A549 (cell line): ENCODE data around the gene ALG10. TPM values are rescaled to one million over a fixed set of nuclear protein-coding genes. Genes with fewer than 3 reads are reported as not detected.
"Not testable (repeated sequence)": the region's sequence is repeated elsewhere in the genome, so short reads cannot be mapped to it uniquely, and the experiment has no call there.

Experiments
- ATAC-seq, 2 experiments: fragments of 200-7000 bp in 1 of 2; fragments of >200 bp in 1 of 2; cut with Nextera tagmentation in 1 of 2; cut with Tn5 transposase in 1 of 2; 3 replicates each; pipeline versions ENCODE4 v1.8.0 to v1.9.1; 2018 to 2020; ENCODE audit warnings: mild to moderate bottlenecking in 1 of 2, moderate library complexity in 1 of 2
- CTCF ChIA-PET: fragments of 300-600 bp; sonication (Branson Sonifier 250); formaldehyde crosslinking; extraction: SDS; loops from one replicate; lab custom pipeline; 2021; ENCODE audit warnings: antibody characterized with exemption, inconsistent platforms; lab: Yijun Ruan, JAX
- POLR2A ChIA-PET: fragments of 350-600 bp; formaldehyde crosslinking; extraction: SDS; loops from one replicate; lab custom pipeline; 2021; ENCODE audit warnings: antibody characterized with exemption, inconsistent platforms; lab: Yijun Ruan, JAX
- DNase-seq, 2 experiments: peaks; one replicate each; pipeline versions ENCODE4 v3.0.0 to v3.0.0-alpha.2; 2011 to 2016; ENCODE audit warnings: low read depth in 1 of 2, low spot score in 1 of 2
- FAIRE-seq: peaks from 2 replicates; lab custom pipeline; 2011; peaks lifted over from hg19 to GRCh38; lab: Jason Lieb, UNC
- H3K27ac ChIP-seq, 2 experiments: fragments of >200 bp; sonication (Bioruptor Twin); formaldehyde crosslinking; 3 replicates each; pipeline ENCODE4 v1.5.1; 2016 to 2017
- H3K4me1 ChIP-seq: fragments of >200 bp; sonication (Bioruptor Twin); formaldehyde crosslinking; 3 replicates; pipeline ENCODE4 v1.6.1; 2016
- H3K4me2 ChIP-seq: fragments of >200 bp; sonication (Bioruptor Twin); formaldehyde crosslinking; 3 replicates; pipeline ENCODE4 v1.6.1; 2016
- H3K4me3 ChIP-seq: fragments of >200 bp; sonication (Bioruptor Twin); formaldehyde crosslinking; 3 replicates; pipeline ENCODE4 v1.5.1; 2016
- H3K9me3 ChIP-seq: fragments of >200 bp; sonication (Bioruptor Twin); formaldehyde crosslinking; 3 replicates; pipeline ENCODE4 v1.6.1; 2016
- BCL3 ChIP-seq: fragments of >200 bp; sonication (Bioruptor Twin); formaldehyde crosslinking; IDR thresholded peaks from 3 replicates; pipeline ENCODE4 v1.6.1; 2016
- CBX8 ChIP-seq: fragments of 200-600 bp; sonication (generic); IDR thresholded peaks from 2 replicates; pipeline ENCODE4 v1.6.1; 2016
- E2F6 ChIP-seq: IDR thresholded peaks from 2 replicates; pipeline ENCODE4 v1.6.1; 2012; ENCODE audit warnings: low read depth, borderline replicate concordance
- EP300 ChIP-seq, 2 experiments: fragments of >200 bp; sonication (Bioruptor Twin); formaldehyde crosslinking; IDR thresholded peaks; 2 replicates in 1 of 2; 3 replicates in 1 of 2; pipeline ENCODE4 v1.6.1; 2016 to 2017
- ESRRA ChIP-seq: fragments of 150-350 bp; IDR thresholded peaks from 2 replicates; pipeline ENCODE4 v1.6.1; 2014; ENCODE audit warnings: mild to moderate bottlenecking, low read length, borderline replicate concordance
- FOSL2 ChIP-seq, 2 experiments: fragments of 450-650 bp in 1 of 2; fragments of >200 bp in 1 of 2; sonication (Bioruptor Twin) in 1 of 2; formaldehyde crosslinking; IDR thresholded peaks; 2 replicates each; pipeline versions ENCODE4 v1.5.0 to v1.6.1; 2016 to 2020; ENCODE audit warnings: mild to moderate bottlenecking in 1 of 2, moderate library complexity in 1 of 2
- FOXS1 ChIP-seq: fragments of 250-450 bp; sonication (Bioruptor Pico); IDR thresholded peaks from 2 replicates; pipeline ENCODE4 v1.5.0; 2020; ENCODE audit warnings: mild to moderate bottlenecking, moderate library complexity
- HDAC2 ChIP-seq: fragments of 200-600 bp; sonication (generic); IDR thresholded peaks from 2 replicates; pipeline ENCODE4 v1.6.1; 2016
- HEYL ChIP-seq: fragments of 250-450 bp; sonication (Bioruptor Pico); IDR thresholded peaks from 2 replicates; pipeline ENCODE4 v1.8.0; 2021; ENCODE audit warnings: mild to moderate bottlenecking, moderate library complexity
- HOXB13 ChIP-seq: fragments of 250-450 bp; sonication (Bioruptor Pico); IDR thresholded peaks from 2 replicates; pipeline ENCODE4 v1.5.0; 2020; ENCODE audit warnings: low read depth, mild to moderate bottlenecking, moderate library complexity
- HOXB5 ChIP-seq: fragments of 250-450 bp; sonication (Bioruptor Pico); IDR thresholded peaks from 2 replicates; pipeline ENCODE4 v1.5.0; 2020; ENCODE audit warnings: mild to moderate bottlenecking, moderate library complexity
- JUNB ChIP-seq: fragments of >200 bp; sonication (Bioruptor Twin); formaldehyde crosslinking; IDR thresholded peaks from 2 replicates; pipeline ENCODE4 v1.6.1; 2016
- KDM1A ChIP-seq: fragments of 200-600 bp; sonication (generic); IDR thresholded peaks from 2 replicates; pipeline ENCODE4 v1.6.1; 2016; ENCODE audit warnings: low read depth, mild to moderate bottlenecking
- NFE2L2 ChIP-seq: fragments of 150-350 bp; conservative IDR thresholded peaks from 2 replicates; pipeline ENCODE4 v1.6.1; 2014; ENCODE audit warnings: low read length
- NPAS2 ChIP-seq: fragments of 250-450 bp; sonication (Bioruptor Pico); IDR thresholded peaks from 2 replicates; pipeline ENCODE4 v1.8.0; 2022; ENCODE audit warnings: mild to moderate bottlenecking, moderate library complexity, borderline replicate concordance
- PBX3 ChIP-seq: IDR thresholded peaks from 2 replicates; pipeline ENCODE4 v1.6.1; 2012
- POLR2A ChIP-seq: IDR thresholded peaks from 2 replicates; pipeline ENCODE4 v1.6.1; 2012; ENCODE audit warnings: mild to moderate bottlenecking, low read length
- POLR2AphosphoS2 ChIP-seq: conservative IDR thresholded peaks from 2 replicates; pipeline ENCODE4 v1.6.1; 2012; ENCODE audit warnings: low read length, improper control_type of control experiment, inconsistent platforms
- REST ChIP-seq: fragments of 200-600 bp; sonication (generic); IDR thresholded peaks from 2 replicates; pipeline ENCODE4 v1.6.1; 2016; ENCODE audit warnings: antibody characterized with exemption, mild to moderate bottlenecking, moderate library complexity
- RFX5 ChIP-seq: fragments of 450-650 bp; IDR thresholded peaks from 2 replicates; pipeline ENCODE4 v1.7.1; 2014; ENCODE audit warnings: antibody characterized with exemption, mild to moderate bottlenecking, moderate library complexity
- RNF2 ChIP-seq: fragments of 200-600 bp; sonication (generic); IDR thresholded peaks from 2 replicates; pipeline ENCODE4 v1.6.1; 2016; ENCODE audit warnings: low read depth, mild to moderate bottlenecking, antibody characterized with exemption, moderate library complexity, borderline replicate concordance
- TFCP2L1 ChIP-seq: fragments of 250-450 bp; sonication (Bioruptor Pico); IDR thresholded peaks from 2 replicates; pipeline ENCODE4 v1.5.0; 2021; ENCODE audit warnings: mild to moderate bottlenecking
- ZC3H11A ChIP-seq: fragments of 450-650 bp; IDR thresholded peaks from 2 replicates; pipeline ENCODE4 v1.6.1; 2014; ENCODE audit warnings: antibody characterized with exemption, mild to moderate bottlenecking
- ZFP36 ChIP-seq: fragments of 450-650 bp; IDR thresholded peaks from 2 replicates; pipeline ENCODE4 v1.6.1; 2014; ENCODE audit warnings: borderline replicate concordance; ENCODE audit not compliant: partially characterized antibody
- WGBS: methylation state at CpG from one replicate; pipeline ENCODE4 v1.1.6; 2017; ENCODE audit errors: missing lambda C conversion rate; 5-methylcytosine and 5-hydroxymethylcytosine counted together
- polyA plus RNA-seq, 4 experiments: library from polyadenylated mRNA; depleted of rRNA in 3 of 4; stranded (reverse); fragments of >200 nt; fragmentation: RNase III in 1 of 4; extraction: RNeasy Plus Mini Kit Qiagen cat#74134 plus additional on column Dnase treatment in 1 of 4; gene quantifications; 2 replicates in 3 of 4; 3 replicates in 1 of 4; pipeline ENCODE4 v1.2.3, GENCODE V29; 2011 to 2017
- TF ChIP-seq, protein P1 (sequence below): fragments of 250-450 bp; sonication (Bioruptor Pico); IDR thresholded peaks from 2 replicates; pipeline ENCODE4 v1.5.0; 2020; ENCODE audit warnings: low read depth, mild to moderate bottlenecking, moderate library complexity

Gene ALG10
- polyA plus RNA-seq, 2 of the 4 experiments (the other 2 are of a cell fraction) = 6.2 to 16.4 TPM

GRCh38 chr12:34022079-34022830, at the start of gene ALG10 (continued):
- no peak for TF ChIP-seq RNF2
- TF ChIP-seq FOXS1 = no peak
- TF ChIP-seq ESRRA = no peak
- no peak for TF ChIP-seq POLR2AphosphoS2
- no peak for TF ChIP-seq CBX8
- no peak for TF ChIP-seq REST
- TF ChIP-seq FOSL2 (IDR thresholded peaks at IDR 0.05) = no peak
- no peak for TF ChIP-seq FOSL2 (CRISPR knock-in tag; IDR thresholded peaks at IDR 0.05)
- TF ChIP-seq HDAC2 = no peak
- no peak for TF ChIP-seq HOXB5 (CRISPR knock-in tag)
- no peak for TF ChIP-seq HOXB13 (CRISPR knock-in tag)
- TF ChIP-seq BCL3 = peak; percentile 76; the same call in 1 of the 3 replicates
- peak; percentile 53 for TF ChIP-seq POLR2A
- TF ChIP-seq ZC3H11A = no peak
- TF ChIP-seq E2F6 = peak; percentile 78; the same call in 1 of the 2 replicates
- TF ChIP-seq KDM1A = no peak
- TF ChIP-seq PBX3 = 0 out of 2 replicates have a peak, but pooled peaks have one; percentile 33
- TF ChIP-seq NFE2L2 = no peak
- TF ChIP-seq EP300 (IDR thresholded peaks at IDR 0.05) = no peak
- TF ChIP-seq NPAS2 (CRISPR knock-in tag) = no peak
- no peak for TF ChIP-seq JUNB
- TF ChIP-seq ZFP36 = no peak
- TF ChIP-seq, protein P1, sequence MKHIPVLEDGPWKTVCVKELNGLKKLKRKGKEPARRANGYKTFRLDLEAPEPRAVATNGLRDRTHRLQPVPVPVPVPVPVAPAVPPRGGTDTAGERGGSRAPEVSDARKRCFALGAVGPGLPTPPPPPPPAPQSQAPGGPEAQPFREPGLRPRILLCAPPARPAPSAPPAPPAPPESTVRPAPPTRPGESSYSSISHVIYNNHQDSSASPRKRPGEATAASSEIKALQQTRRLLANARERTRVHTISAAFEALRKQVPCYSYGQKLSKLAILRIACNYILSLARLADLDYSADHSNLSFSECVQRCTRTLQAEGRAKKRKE (CRISPR knock-in tag) = no peak
- no peak for TF ChIP-seq HEYL
- TF ChIP-seq RFX5 = no peak
- TF ChIP-seq TFCP2L1 = no peak

DNA sequence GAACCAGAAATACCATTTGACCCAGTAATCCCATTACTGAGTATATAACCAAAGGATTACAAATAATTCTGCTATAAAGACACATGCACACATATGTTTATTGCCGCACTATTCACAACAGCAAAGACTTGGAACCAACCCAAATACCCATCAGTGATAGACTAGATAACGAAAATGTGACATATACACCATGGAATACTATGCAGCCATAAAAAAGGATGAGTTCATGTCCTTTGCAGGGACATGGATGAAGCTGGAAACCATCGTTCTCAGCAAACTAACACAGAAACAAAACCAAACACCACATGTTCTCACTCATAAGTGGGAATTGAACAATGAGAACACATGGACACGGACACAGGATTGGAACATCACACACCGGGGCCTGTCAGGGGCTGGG, 49.4 kb upstream of the ALG10 start:
- CTCF ChIA-PET, H3K9me3 ChIP-seq, ATAC-seq, DNase-seq, H3K4me3 ChIP-seq, H3K4me2 ChIP-seq, H3K27ac ChIP-seq, POLR2A ChIA-PET, H3K4me1 ChIP-seq, FAIRE-seq: not testable (repeated sequence)
- WGBS = 3% methylated on average over 5 of the region's 5 CpGs
